HepG2 (cell line): ENCODE results near the gene SLC39A1. TPM values are rescaled to one million over a fixed set of nuclear protein-coding genes. Genes with fewer than 3 reads are reported as not detected.

Experiments
- ATAC-seq: fragments of 200-7000 bp; cut with Tn5 transposase; 3 replicates; pipeline ENCODE4 v1.9.1; 2020; ENCODE audit warnings: mild to moderate bottlenecking, moderate library complexity
- BruUV-seq: library from RNA; stranded (reverse); fragments of 400-500 nt; replicated peaks from 2 replicates; lab custom pipeline; 2021; lab: Mats Ljungman, UMichigan
- CTCF ChIA-PET: fragments of 300-600 bp; formaldehyde crosslinking; extraction: SDS; loops from one replicate; lab custom pipeline; 2021; ENCODE audit warnings: low total read pairs, inconsistent platforms, low intra/inter-chr PET ratio; lab: Yijun Ruan, JAX
- POLR2A ChIA-PET: fragments of 350-600 bp; sonication (Branson Sonifier 250); formaldehyde crosslinking; loops from one replicate; lab custom pipeline; 2020; ENCODE audit warnings: antibody characterized with exemption, inconsistent platforms; lab: Yijun Ruan, JAX
- DNase-seq: peaks from one replicate; pipeline ENCODE4 v3.0.0-alpha.2; 2015; ENCODE audit warnings: low spot score
- FAIRE-seq: peaks from 3 replicates; lab custom pipeline; 2011; peaks lifted over from hg19 to GRCh38; lab: Jason Lieb, UNC
- H2AFZ ChIP-seq: one replicate; pipeline ENCODE4 v1.6.1; 2011; ENCODE audit warnings: low read length, inconsistent platforms
- H3K27ac ChIP-seq: fragments of 300-600 bp; 3 replicates; pipeline ENCODE4 v1.8.0; 2011; ENCODE audit warnings: mixed run types, mild to moderate bottlenecking, mixed read lengths, low read length, inconsistent platforms; ENCODE audit not compliant: insufficient read depth; ENCODE audit errors: extremely low read length
- H3K27me3 ChIP-seq, 2 experiments: fragments of 200-600 bp in 1 of 2; 2 replicates in 1 of 2; 3 replicates in 1 of 2; pipeline versions ENCODE4 v1.6.0 to v1.8.0; 2011; ENCODE audit warnings: low read length in 2 of 2, mild to moderate bottlenecking in 2 of 2, moderate library complexity in 2 of 2, inconsistent platforms in 1 of 2; ENCODE audit not compliant: insufficient read depth in 2 of 2, control insufficient read depth in 1 of 2
- H3K36me3 ChIP-seq, 2 experiments: fragments of 200-600 bp in 1 of 2; replicated peaks in 1 of 2; 2 replicates in 1 of 2; 3 replicates in 1 of 2; pipeline versions ENCODE4 v1.5.1 to v1.8.0; 2011; ENCODE audit warnings: low read length in 2 of 2, inconsistent platforms in 1 of 2; ENCODE audit not compliant: insufficient read depth in 2 of 2, control insufficient read depth in 1 of 2
- H3K4me1 ChIP-seq: 2 replicates; pipeline ENCODE4 v1.5.1; 2012; ENCODE audit warnings: low read length, inconsistent platforms; ENCODE audit not compliant: insufficient read depth
- H3K4me2 ChIP-seq: 2 replicates; pipeline ENCODE4 v1.6.0; 2011; ENCODE audit warnings: low read depth, low read length, inconsistent platforms
- H3K4me3 ChIP-seq, 3 experiments: fragments of 200-600 bp in 1 of 3; sonication (generic), shearing (Covaris generic) in 1 of 3; replicated peaks in 1 of 3; 2 replicates each; pipeline ENCODE4 v1.5.1; 2011 to 2016; ENCODE audit warnings: low read length in 3 of 3, inconsistent platforms in 2 of 3, low read depth in 2 of 3, mild to moderate bottlenecking in 2 of 3, control low read depth in 1 of 3, mixed read lengths in 1 of 3; ENCODE audit not compliant: insufficient read depth in 1 of 3
- H3K79me2 ChIP-seq: one replicate; pipeline ENCODE4 v1.6.1; 2011; ENCODE audit warnings: low read length, inconsistent platforms; ENCODE audit not compliant: insufficient read depth
- H3K9ac ChIP-seq: 2 replicates; pipeline ENCODE4 v1.6.0; 2011; ENCODE audit warnings: mild to moderate bottlenecking, low read depth, low read length, inconsistent platforms; ENCODE audit not compliant: insufficient read depth
- H3K9me3 ChIP-seq: 2 replicates; pipeline ENCODE4 v1.5.1; 2012; ENCODE audit warnings: mild to moderate bottlenecking, low read length
- H4K20me1 ChIP-seq: 2 replicates; pipeline ENCODE4 v1.6.0; 2011; ENCODE audit warnings: inconsistent platforms, mild to moderate bottlenecking, low read length, moderate library complexity; ENCODE audit not compliant: insufficient read depth
- AGO2 ChIP-seq: fragments of 200-400 bp; formaldehyde crosslinking; optimal IDR thresholded peaks from 2 replicates; pipeline ENCODE3; 2017; ENCODE audit warnings: mild to moderate bottlenecking, low read depth, low read length, moderate library complexity
- AHR ChIP-seq: IDR thresholded peaks from 2 replicates; pipeline ENCODE4 v1.6.1; 2018; ENCODE audit warnings: missing genetic modification reagents, missing compliant biosample characterization
- GABPA ChIP-seq, 2 experiments: IDR thresholded peaks; 2 replicates each; pipeline ENCODE4 v1.6.1; 2011 to 2016; ENCODE audit warnings: low read depth in 2 of 2, low read length in 1 of 2, missing biosample characterization in 1 of 2, missing genetic modification characterization in 1 of 2
- ISL2 ChIP-seq: sonication (generic); formaldehyde crosslinking; IDR thresholded peaks from 2 replicates; pipeline ENCODE4 v1.5.0; 2020; ENCODE audit warnings: missing genetic modification reagents
- KDM6A ChIP-seq: IDR thresholded peaks from 2 replicates; pipeline ENCODE4 v1.6.1; 2016; ENCODE audit warnings: low read depth
- RBFOX2 ChIP-seq: fragments of 200-400 bp; formaldehyde crosslinking; IDR thresholded peaks from 2 replicates; pipeline ENCODE4 v1.6.1; 2017; ENCODE audit warnings: low read depth, mild to moderate bottlenecking, low read length
- RXRB ChIP-seq: IDR thresholded peaks from 2 replicates; pipeline ENCODE4 v1.6.1; 2016; ENCODE audit warnings: borderline replicate concordance, missing genetic modification reagents, missing compliant biosample characterization
- SPEN ChIP-seq: sonication (generic); formaldehyde crosslinking; IDR thresholded peaks from 2 replicates; pipeline ENCODE4 v1.5.1; 2020; ENCODE audit warnings: low read depth, mild to moderate bottlenecking, missing genetic modification reagents
- ZBTB8A ChIP-seq: sonication (generic); formaldehyde crosslinking; IDR thresholded peaks from 2 replicates; pipeline ENCODE4 v1.4.0; 2020; ENCODE audit warnings: mild to moderate bottlenecking, low read depth, missing genetic modification reagents, borderline replicate concordance
- ZEB1 ChIP-seq: IDR thresholded peaks from 2 replicates; pipeline ENCODE4 v1.6.1; 2012; ENCODE audit warnings: mild to moderate bottlenecking, low read depth, inconsistent platforms; ENCODE audit not compliant: insufficient replicate concordance
- ZNF121 ChIP-seq: sonication (generic); formaldehyde crosslinking; IDR thresholded peaks from 2 replicates; pipeline ENCODE4 v1.5.0; 2020; ENCODE audit warnings: mild to moderate bottlenecking, missing genetic modification reagents
- ZNF619 ChIP-seq: sonication (generic); formaldehyde crosslinking; IDR thresholded peaks from 2 replicates; pipeline ENCODE4 v1.4.0; 2020; ENCODE audit warnings: mild to moderate bottlenecking, missing genetic modification reagents
- ZNF629 ChIP-seq: sonication (generic); formaldehyde crosslinking; conservative IDR thresholded peaks from 2 replicates; pipeline ENCODE4 v1.5.0; 2020; ENCODE audit warnings: missing genetic modification reagents
- WGBS: methylation state at CpG from one replicate; pipeline ENCODE4 v1.1.6; 2017; ENCODE audit warnings: low lambda C conversion rate; 5-methylcytosine and 5-hydroxymethylcytosine counted together
- in situ Hi-C: cut with HindIII; loops from 2 replicates; pipeline ENCODE4 v1.10.0; 2017; ENCODE audit warnings: low pct_unique_long_range_greater_than_20kb; ENCODE audit not compliant: extremely low pct_ligation_motif_present
- intact Hi-C: fragments of 100-400 bp; cut with micrococcal nuclease; formaldehyde crosslinking; loops from one replicate; pipeline ENCODE4 v1.10.0; 2022; ENCODE audit not compliant: unreplicated experiment
- polyA plus RNA-seq, 8 experiments: library from polyadenylated mRNA; depleted of rRNA in 3 of 8; stranded (reverse) in 7 of 8; unstranded in 1 of 8; fragments of >200 nt; fragmentation: Illumina TruSeq in 4 of 8; extraction: Trizol in 4 of 8; gene quantifications; 2 replicates each; pipeline versions ENCODE4 v1.2.1 to v1.2.3, GENCODE V29; 2011 to 2016; ENCODE audit warnings: low read depth in 4 of 8, missing spikeins in 1 of 8, mixed read lengths in 1 of 8; ENCODE audit not compliant: insufficient read depth in 1 of 8
- total RNA-seq, 5 experiments: library from RNA; depleted of rRNA; stranded (reverse); fragments of >200 nt; fragmentation: Illumina TruSeq; extraction: Trizol; gene quantifications; 2 replicates each; pipeline ENCODE4 v1.2.3, GENCODE V29; 2016; ENCODE audit warnings: low read depth in 1 of 5
- TF ChIP-seq, protein P1 (sequence below), 2 experiments: IDR thresholded peaks; 2 replicates each; pipeline ENCODE4 v1.6.1; 2011 to 2012; ENCODE audit warnings: low read length in 2 of 2, borderline replicate concordance in 1 of 2, low read depth in 1 of 2, mild to moderate bottlenecking in 1 of 2, moderate library complexity in 1 of 2

The SLC39A1 gene
- total and polyA plus RNA-seq, 2 of the 13 experiments (the other 11 are each of a cell fraction or from before 2014, with no cell fraction given), result 71.2 to 78.4 TPM

DNA sequence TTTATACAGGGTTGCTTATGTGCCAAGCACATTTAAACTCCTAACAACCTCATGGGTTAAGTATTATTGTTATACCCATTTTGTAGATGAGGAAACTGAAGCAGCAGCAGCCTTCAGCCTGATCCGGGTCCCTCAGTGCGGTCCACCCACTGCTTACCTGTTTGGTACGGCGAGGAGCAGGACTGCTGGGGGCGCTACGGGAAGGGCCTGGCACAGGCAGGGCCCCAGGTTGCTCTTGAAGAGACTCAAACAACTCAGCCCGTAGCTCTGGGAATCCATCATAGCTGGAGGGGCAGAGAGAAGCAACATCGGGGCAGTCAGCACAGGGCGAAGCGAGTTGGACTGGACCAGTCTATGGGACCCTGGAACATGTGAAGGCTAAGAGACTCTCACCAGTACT, 26.0 kb downstream of the SLC39A1 start:
- H3K36me3 ChIP-seq, result peaks cover 25 to 62% of the 10 kb centered on the region in 2 experiments
- POLR2A ChIA-PET, result no interaction called here
- CTCF ChIA-PET, result no interaction called here

DNA sequence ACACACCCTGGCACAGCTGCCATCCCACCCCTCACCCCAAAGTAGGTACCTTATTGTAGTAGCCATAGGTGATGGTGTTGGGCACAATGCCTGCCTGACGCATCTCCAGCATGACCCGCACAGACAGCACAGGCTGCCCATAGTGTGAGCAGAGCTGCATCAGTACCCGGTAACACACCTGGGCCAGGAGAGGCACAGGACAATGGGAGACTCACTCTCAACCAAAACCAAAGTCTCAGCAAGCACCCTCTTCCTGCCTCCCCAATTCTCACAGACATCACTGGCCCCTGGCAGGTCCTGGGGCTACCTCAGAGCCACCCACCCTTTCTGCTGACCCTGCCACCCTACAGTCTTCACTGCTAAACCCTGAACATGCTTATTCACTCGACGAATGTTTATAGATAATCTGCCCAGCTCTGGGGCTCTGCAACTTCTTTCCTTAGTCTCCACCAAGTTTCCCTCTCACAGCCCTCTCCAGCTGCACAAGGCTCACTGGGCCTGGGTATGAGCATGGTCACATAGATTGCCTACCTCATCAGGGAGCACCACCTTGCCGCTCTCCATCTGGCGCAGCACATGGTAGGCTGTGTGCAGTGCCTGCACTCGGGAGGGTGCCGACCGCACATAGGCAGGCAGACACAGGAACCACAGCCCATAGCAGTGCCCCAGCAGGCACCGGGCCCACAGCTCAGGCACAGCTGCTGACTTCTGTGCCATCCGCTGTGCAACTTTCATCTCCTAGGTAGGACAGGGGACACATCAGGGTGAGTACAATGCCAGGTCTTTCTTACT, 27.1 kb downstream of the SLC39A1 start:
- Histone ChIP-seq H2AFZ (no peak overlapping the region), H3K4me3 (no peak overlapping the region), H3K4me2 (no peak overlapping the region), H4K20me1 (no peaks in the 10 kb centered on the region), H3K79me2 (no peaks in the 10 kb centered on the region), H3K4me1 (no peaks in the 10 kb centered on the region), H3K27me3 (no peaks in the 10 kb centered on the region), H3K9ac (no peak overlapping the region), H3K36me3 (peaks cover 25 to 58% of the 10 kb centered on the region in 2 experiments), H3K27ac (no peak overlapping the region), H3K9me3 (no peaks in the 10 kb centered on the region)
- ChIA-PET POLR2A (no interaction called here), CTCF (no interaction called here)
- FAIRE-seq, result no peak
- intact Hi-C loops, result no loop called here
- in situ Hi-C loops, result no loop called here
- no peak for DNase-seq
- no peak for ATAC-seq
- 98% methylated on average over 9 of the region's 12 CpGs for WGBS
- no TSS peak for BruUV-seq
- no peak for TF ChIP-seq ZEB1
- TF ChIP-seq RBFOX2, result 0 out of 2 replicates have a peak, but pooled peaks have one; percentile 28
- no peak for TF ChIP-seq ZBTB8A
- no peak for TF ChIP-seq ISL2 (CRISPR knock-in tag)
- no peak for TF ChIP-seq RXRB (CRISPR knock-in tag)
- TF ChIP-seq, protein P1, sequence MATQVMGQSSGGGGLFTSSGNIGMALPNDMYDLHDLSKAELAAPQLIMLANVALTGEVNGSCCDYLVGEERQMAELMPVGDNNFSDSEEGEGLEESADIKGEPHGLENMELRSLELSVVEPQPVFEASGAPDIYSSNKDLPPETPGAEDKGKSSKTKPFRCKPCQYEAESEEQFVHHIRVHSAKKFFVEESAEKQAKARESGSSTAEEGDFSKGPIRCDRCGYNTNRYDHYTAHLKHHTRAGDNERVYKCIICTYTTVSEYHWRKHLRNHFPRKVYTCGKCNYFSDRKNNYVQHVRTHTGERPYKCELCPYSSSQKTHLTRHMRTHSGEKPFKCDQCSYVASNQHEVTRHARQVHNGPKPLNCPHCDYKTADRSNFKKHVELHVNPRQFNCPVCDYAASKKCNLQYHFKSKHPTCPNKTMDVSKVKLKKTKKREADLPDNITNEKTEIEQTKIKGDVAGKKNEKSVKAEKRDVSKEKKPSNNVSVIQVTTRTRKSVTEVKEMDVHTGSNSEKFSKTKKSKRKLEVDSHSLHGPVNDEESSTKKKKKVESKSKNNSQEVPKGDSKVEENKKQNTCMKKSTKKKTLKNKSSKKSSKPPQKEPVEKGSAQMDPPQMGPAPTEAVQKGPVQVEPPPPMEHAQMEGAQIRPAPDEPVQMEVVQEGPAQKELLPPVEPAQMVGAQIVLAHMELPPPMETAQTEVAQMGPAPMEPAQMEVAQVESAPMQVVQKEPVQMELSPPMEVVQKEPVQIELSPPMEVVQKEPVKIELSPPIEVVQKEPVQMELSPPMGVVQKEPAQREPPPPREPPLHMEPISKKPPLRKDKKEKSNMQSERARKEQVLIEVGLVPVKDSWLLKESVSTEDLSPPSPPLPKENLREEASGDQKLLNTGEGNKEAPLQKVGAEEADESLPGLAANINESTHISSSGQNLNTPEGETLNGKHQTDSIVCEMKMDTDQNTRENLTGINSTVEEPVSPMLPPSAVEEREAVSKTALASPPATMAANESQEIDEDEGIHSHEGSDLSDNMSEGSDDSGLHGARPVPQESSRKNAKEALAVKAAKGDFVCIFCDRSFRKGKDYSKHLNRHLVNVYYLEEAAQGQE (IDR thresholded peaks at IDR 0.05; ENCODE audit: borderline replicate concordance in 1 of 2, low read depth in 1 of 2, low read length in 2 of 2), result no peak
- TF ChIP-seq AGO2, result peak; percentile 30
- no peak for TF ChIP-seq GABPA (IDR thresholded peaks at IDR 0.05; ENCODE audit: low read depth, low read length)
- TF ChIP-seq GABPA (CRISPR knock-in tag; IDR thresholded peaks at IDR 0.05; ENCODE audit: low read depth), result no peak
- TF ChIP-seq ZNF619, result no peak
- no peak for TF ChIP-seq KDM6A (CRISPR knock-in tag)
- no peak for TF ChIP-seq ZNF121 (CRISPR knock-in tag)
- no peak for TF ChIP-seq SPEN (CRISPR knock-in tag)

More for the DNA sequence above, 26.0 kb downstream of the SLC39A1 start:
- intact Hi-C loops, result no loop called here
- FAIRE-seq, result no peak
- H4K20me1 ChIP-seq, result no peaks in the 10 kb centered on the region
- 100% methylated on average over 6 of the region's 10 CpGs for WGBS
- H3K79me2 ChIP-seq, result no peaks in the 10 kb centered on the region
- no peak for DNase-seq
- no peak for ATAC-seq
- no peaks in the 10 kb centered on the region for H3K4me1 ChIP-seq
- H2AFZ ChIP-seq, result no peak overlapping the region
- no peaks in the 10 kb centered on the region for H3K27me3 ChIP-seq
- H3K9ac ChIP-seq, result no peak overlapping the region
- H3K4me2 ChIP-seq, result no peak overlapping the region
- no peaks in the 10 kb centered on the region for H3K9me3 ChIP-seq
- TF ChIP-seq AHR (CRISPR knock-in tag) (no peak), ZNF629 (peak; percentile 34; the same call in 1 of the 2 replicates)
- BruUV-seq, result no TSS peak
- no peak overlapping the region for H3K4me3 ChIP-seq
- H3K27ac ChIP-seq, result no peak overlapping the region
- in situ Hi-C loops, result no loop called here
